Activated naive CD4-positive, alpha-beta T cell treated with anti-CD3 and anti-CD28 coated beads for 36 hours (primary cell): ENCODE measurements around the gene CSNK2A1. TPM values are rescaled to one million over a fixed set of nuclear protein-coding genes. Genes with fewer than 3 reads are reported as not detected.

ENCODE experiments used
- CTCF ChIA-PET: fragments of 350-600 bp; sonication (Branson Sonifier 250); formaldehyde crosslinking; loops from one replicate; lab custom pipeline; 2021; ENCODE audit warnings: antibody characterized with exemption; lab: Charles Lee
- DNase-seq: peaks from one replicate; pipeline ENCODE4 v3.0.0-alpha.2; 2020
- H3K27ac Mint-ChIP-seq: one replicate; pipeline ENCODE4 v1.8.0; 2021; ENCODE audit warnings: mild to moderate bottlenecking, mixed read lengths
- H3K27me3 Mint-ChIP-seq: one replicate; pipeline ENCODE4 v1.8.0; 2021; ENCODE audit warnings: low read depth, mixed read lengths
- H3K36me3 Mint-ChIP-seq: one replicate; pipeline ENCODE4 v1.8.0; 2021; ENCODE audit warnings: low read depth, mixed read lengths
- H3K4me1 Mint-ChIP-seq: one replicate; pipeline ENCODE4 v1.8.0; 2021; ENCODE audit warnings: low read depth, mixed read lengths
- H3K4me3 Mint-ChIP-seq: one replicate; pipeline ENCODE4 v1.8.0; 2021; ENCODE audit warnings: mild to moderate bottlenecking, moderate library complexity, mixed read lengths
- H3K9me3 Mint-ChIP-seq: one replicate; pipeline ENCODE4 v1.8.0; 2021; ENCODE audit warnings: mixed read lengths
- intact Hi-C: fragments of 100-400 bp; cut with micrococcal nuclease; formaldehyde crosslinking; loops from one replicate; pipeline ENCODE4 v1.15.1; 2023
- total RNA-seq, 2 experiments: library from RNA; stranded (reverse); gene quantifications; one replicate each; pipeline ENCODE4 v1.2.3, GENCODE V29; 2021

The CSNK2A1 gene
- total RNA-seq, 2 experiments from 2014 or later = 164 to 167 TPM

DNA sequence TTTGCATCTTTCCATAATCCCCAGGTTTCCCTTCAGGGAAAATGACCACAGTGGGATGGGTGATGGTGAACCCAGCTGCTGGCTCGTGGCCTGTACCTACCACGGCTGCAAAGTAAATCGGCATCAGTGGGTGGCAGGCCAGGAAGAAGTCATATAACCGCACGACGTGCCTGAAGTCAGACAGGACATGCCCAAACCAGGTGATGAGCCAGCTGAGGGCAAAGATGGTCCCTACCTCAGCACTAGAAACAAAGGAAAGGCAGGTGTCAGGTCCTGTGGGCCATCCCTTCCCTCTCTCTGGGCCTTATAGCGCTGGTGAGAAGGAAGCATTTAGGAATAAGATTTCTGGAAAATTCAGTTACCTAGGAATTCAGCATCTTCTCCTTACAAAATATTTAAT lies 103.4 kb downstream of the CSNK2A1 start:
- intact Hi-C loops = no loop called here
- Mint-ChIP-seq H3K9me3 (no peaks in the 10 kb centered on the region), H3K4me3 (no peak overlapping the region), H3K36me3 (peaks cover 66% of the 10 kb centered on the region), H3K27me3 (no peaks in the 10 kb centered on the region), H3K27ac (peak overlapping the region; percentile 91), H3K4me1 (peaks cover 42% of the 10 kb centered on the region)
- no peak for DNase-seq
- CTCF ChIA-PET = no interaction called here

DNA sequence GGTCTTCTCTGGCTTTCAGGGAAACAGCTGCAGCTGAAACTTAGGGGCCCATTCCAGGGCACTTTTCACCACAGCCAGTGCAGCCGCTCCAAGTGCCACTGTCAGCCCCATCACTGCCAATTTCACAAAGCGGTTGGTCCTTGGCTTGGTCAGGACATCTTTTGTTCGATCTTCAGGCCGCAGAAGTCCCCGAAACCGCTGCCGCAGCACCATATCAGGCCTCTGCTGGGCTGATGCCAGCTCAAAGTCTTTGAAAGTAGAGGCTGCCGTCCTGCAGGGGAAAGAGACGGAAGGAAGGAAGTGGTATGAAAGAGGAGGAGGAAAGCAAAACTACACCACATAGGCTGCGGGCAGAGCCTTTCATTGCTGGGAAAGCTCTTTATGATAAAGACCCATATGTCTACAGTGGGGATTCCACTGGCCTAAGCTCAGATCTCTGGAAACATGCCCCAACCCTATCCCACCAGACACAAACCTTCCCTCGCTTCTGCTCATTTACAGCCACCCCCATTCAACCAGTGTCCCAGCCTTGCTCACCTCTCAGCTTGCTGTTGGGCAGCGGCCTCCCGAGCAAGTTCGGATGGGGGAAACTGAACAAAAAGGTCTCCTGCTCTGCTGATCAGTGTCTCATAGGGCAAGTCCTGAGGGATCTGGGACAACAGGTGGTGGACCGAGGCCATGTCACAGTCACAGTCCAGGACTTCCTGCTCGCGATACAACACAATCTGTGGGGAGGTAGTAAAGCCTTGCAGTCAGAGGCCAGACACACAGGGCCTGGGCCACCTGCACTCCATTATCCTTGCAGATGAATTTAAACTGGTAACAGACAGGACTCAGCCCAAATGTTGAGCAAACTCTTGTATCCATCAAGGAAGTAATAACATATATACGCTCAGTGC lies 104.8 kb downstream of the CSNK2A1 start:
- no peaks in the 10 kb centered on the region for H3K27me3 Mint-ChIP-seq
- H3K36me3 Mint-ChIP-seq = peaks cover 72% of the 10 kb centered on the region
- H3K4me3 Mint-ChIP-seq = peak overlapping the region; percentile 74
- CTCF ChIA-PET = interaction anchor here (0.6 to 3.0 kb wide), 3 partner anchors 25 to 84 kb away, joined by 3 to 9 read pairs (median 3); no protein-coding TSS in a partner anchor
- intact Hi-C loops = loop anchor here (1.0 to 2.0 kb wide), 2 partner anchors 23 to 40 kb away; partner anchors contain the start of gene TBC1D20
- DNase-seq = peak; percentile 79
- H3K9me3 Mint-ChIP-seq = no peaks in the 10 kb centered on the region
- H3K4me1 Mint-ChIP-seq = peaks cover 55% of the 10 kb centered on the region
- H3K27ac Mint-ChIP-seq = peak overlapping the region; percentile 91

DNA sequence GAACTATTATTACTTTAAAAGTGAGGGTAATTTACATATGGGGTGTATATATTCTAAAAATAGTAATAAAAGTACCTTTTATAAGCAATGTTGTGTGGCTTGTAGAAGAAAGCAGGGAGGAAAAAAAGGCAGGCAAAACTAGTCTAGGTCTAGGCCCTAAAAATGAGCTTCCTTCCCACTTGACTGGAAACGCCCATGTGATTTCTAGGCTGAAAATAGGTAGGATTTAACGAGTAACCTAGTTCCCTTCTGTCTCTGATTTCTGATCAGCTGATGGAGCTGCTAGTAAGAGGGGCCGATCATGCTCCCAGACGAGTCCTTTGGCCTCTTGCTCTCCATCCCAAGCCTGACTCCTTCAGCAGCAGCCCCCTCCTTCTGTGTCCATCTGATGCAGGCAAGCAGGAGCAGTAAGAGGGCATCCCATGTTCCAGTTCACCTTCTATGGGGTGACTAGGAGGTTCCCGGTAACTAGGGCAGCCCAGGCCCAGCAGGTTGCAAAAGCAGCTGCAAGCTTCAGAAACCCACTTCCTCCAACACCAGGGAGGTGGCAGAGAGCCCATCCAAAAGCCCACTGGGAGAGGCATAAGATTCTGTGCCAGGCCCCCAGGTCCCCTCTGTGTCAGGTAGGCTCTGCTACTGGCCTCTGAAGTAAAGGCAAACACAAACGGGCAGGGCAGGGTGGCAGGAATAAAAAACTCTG lies 105.7 kb downstream of the CSNK2A1 start:
- Mint-ChIP-seq H3K27me3 (no peaks in the 10 kb centered on the region), H3K36me3 (peaks cover 75% of the 10 kb centered on the region), H3K9me3 (no peaks in the 10 kb centered on the region), H3K4me1 (peaks cover 64% of the 10 kb centered on the region), H3K27ac (peak overlapping the region; percentile 91), H3K4me3 (peak overlapping the region; percentile 74)
- DNase-seq = no peak
- CTCF ChIA-PET = interaction anchor here (0.6 to 3.0 kb wide), 3 partner anchors 13 to 83 kb away, joined by 3 to 9 read pairs (median 4); no protein-coding TSS in a partner anchor
- intact Hi-C loops = loop anchor here (1.0 to 2.0 kb wide), 2 partner anchors 24 to 41 kb away; partner anchors contain the start of gene TBC1D20

DNA sequence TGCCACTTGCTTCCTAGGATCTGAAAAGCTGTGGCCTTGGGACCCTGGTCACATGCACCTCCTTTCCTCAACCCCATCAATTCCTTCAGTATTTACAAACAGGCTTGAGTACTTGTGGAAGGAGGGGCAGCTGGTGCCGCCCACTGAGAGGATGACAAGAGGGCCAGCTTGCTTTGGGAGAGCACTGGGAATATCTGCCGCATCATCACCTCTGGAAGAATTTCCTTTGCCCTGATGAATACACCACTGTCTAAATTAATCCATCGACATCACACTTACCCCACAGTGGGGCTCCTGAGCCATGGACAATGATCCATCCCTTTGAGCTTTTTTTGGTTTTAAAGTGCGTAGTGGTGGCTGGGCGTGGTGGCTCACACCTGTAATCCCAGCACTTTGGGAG lies 107.1 kb downstream of the CSNK2A1 start:
- DNase-seq = no peak
- H3K27ac Mint-ChIP-seq = no peak overlapping the region
- H3K4me3 Mint-ChIP-seq = no peak overlapping the region
- no peaks in the 10 kb centered on the region for H3K27me3 Mint-ChIP-seq
- intact Hi-C loops = no loop called here
- H3K4me1 Mint-ChIP-seq = peaks cover 74% of the 10 kb centered on the region
- CTCF ChIA-PET = interaction anchor here (1.1 to 3.0 kb wide), 2 partner anchors 42 to 82 kb away, joined by 3 to 9 read pairs; no protein-coding TSS in a partner anchor
- peaks cover 68% of the 10 kb centered on the region for H3K36me3 Mint-ChIP-seq
- no peaks in the 10 kb centered on the region for H3K9me3 Mint-ChIP-seq

DNA sequence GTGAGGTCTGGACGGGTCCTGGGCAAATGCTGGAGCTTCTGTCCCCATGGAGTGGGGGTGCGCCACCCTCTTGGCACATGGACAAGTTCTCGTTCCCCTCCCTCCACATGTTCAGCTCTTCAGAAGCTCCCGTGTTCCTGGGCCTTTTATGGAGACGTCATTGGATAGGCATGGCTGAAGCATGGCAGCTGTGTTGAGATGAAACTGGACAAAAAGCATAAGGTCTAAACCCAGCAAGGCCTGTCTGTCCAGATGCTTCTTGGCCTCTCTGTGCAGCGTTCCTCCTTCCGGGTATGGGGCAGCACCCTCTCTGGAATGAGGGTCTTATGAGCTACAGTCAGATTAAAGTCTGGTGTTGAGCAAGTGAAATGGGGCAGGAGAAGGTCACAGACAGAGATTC lies 108.0 kb downstream of the CSNK2A1 start:
- peaks cover 65% of the 10 kb centered on the region for H3K36me3 Mint-ChIP-seq
- H3K4me1 Mint-ChIP-seq = peaks cover 79% of the 10 kb centered on the region
- no peak for DNase-seq
- CTCF ChIA-PET = interaction anchor here (0.6 to 0.9 kb wide), 3 partner anchors 41 to 216 kb away, joined by 3 to 5 read pairs (median 3); no protein-coding TSS in a partner anchor
- H3K4me3 Mint-ChIP-seq = no peak overlapping the region
- no peaks in the 10 kb centered on the region for H3K27me3 Mint-ChIP-seq
- no peak overlapping the region for H3K27ac Mint-ChIP-seq
- intact Hi-C loops = no loop called here
- no peaks in the 10 kb centered on the region for H3K9me3 Mint-ChIP-seq

DNA sequence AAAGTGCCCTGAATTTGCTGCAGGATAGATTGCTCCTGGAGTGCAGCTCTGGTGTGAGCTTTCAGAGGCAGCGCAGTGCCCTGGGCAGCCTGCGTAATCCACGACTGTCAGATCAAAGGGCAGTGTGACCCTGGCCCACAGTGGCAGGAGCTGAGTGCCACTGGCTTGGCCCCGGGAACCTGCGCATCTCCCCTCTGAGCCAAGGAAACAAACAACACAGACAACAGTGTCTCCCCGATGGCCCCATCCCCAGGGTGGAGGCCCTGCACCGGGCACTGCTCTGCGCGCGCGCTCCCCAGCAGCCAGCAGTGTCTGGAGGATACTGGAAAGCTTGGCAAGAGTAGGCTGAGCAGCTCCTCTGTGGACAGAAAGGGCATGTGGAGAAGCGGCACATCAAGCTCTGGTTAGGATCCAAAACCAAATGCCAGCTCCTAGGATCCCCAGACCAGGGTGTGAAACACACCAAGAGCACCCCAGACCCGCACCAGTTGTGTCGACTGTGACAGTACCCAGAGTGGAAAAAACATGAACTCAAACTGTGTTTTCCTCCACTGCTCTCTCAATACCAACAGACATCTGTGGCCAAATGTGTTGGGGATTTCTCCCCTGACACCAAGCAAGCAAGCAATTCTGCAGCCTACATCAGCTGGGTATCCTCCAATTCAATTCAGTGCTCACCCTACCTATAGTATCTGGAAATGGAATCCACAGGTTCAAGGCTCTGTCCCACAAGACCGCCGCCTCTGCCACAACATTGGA lies 108.8 kb downstream of the CSNK2A1 start:
- Mint-ChIP-seq H3K9me3 (no peaks in the 10 kb centered on the region), H3K27ac (peak overlapping the region; percentile 97), H3K36me3 (peaks cover 59% of the 10 kb centered on the region), H3K4me3 (no peak overlapping the region), H3K27me3 (no peaks in the 10 kb centered on the region), H3K4me1 (peaks cover 73% of the 10 kb centered on the region)
- intact Hi-C loops = no loop called here
- DNase-seq = no peak
- CTCF ChIA-PET = interaction anchor here (0.6 to 0.9 kb wide), 3 partner anchors 41 to 216 kb away, joined by 3 to 5 read pairs (median 3); no protein-coding TSS in a partner anchor

DNA sequence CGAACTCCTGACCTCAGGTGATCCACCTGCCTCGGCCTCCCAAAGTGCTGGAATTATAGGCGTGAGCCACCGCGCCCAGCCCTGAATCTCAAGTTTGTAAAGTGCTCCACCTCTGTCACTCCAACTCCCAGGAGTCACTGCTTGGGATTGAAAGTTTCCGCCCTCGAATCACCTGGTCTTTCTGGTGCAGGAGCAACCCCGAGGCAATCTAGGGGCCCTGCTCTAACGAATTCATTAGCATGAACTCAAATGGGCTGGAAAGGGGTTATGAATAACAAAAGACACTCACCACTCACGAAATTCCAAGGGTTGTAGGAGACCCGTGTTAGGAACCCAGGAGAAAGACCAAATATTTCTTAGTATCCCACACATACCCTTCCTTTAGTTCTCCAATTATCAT lies 109.4 kb downstream of the CSNK2A1 start:
- no peak overlapping the region for H3K4me3 Mint-ChIP-seq
- peak overlapping the region; percentile 97 for H3K27ac Mint-ChIP-seq
- no peaks in the 10 kb centered on the region for H3K27me3 Mint-ChIP-seq
- CTCF ChIA-PET = interaction anchor here (1.4 kb wide), 1 partner anchor 27 kb away, joined by 5 read pairs; no protein-coding TSS in a partner anchor
- H3K9me3 Mint-ChIP-seq = no peaks in the 10 kb centered on the region
- H3K4me1 Mint-ChIP-seq = peaks cover 67% of the 10 kb centered on the region
- peaks cover 55% of the 10 kb centered on the region for H3K36me3 Mint-ChIP-seq
- intact Hi-C loops = no loop called here
- DNase-seq = no peak

DNA sequence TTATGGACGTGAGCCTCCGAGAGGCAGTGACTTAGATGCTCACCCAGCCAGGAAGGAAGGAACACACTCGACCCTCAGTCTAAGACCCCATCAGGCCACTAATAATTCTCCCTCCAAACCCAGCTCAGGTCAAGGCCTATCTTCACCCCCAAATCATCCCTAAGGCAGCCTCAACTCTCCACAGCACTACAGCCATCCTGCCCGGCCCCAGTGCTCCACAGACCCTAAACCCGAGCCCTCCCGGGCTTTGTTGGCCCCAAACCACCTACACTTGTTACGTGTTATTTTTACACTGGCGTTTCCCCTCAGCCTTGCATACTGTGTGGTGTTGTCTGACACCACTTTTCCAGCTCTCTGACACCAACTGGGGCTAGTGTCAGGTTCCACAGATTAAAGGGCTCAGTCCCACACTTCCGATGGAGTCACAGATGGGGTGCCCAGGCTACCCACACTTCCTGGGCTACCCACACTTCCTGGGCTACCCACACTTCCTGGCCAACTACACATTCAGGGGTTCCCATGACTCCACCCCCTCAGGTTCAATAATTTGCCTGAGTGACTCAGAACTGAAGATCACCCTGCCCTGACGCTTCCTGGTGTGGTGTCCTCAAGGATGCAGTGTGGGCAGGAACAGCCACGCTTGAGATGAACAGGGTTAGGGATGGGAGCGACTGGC lies 110.2 kb downstream of the CSNK2A1 start:
- Mint-ChIP-seq H3K4me1 (peaks cover 59% of the 10 kb centered on the region), H3K27me3 (no peaks in the 10 kb centered on the region), H3K36me3 (peaks cover 50% of the 10 kb centered on the region), H3K27ac (peak overlapping the region; percentile 97), H3K9me3 (no peaks in the 10 kb centered on the region), H3K4me3 (peak overlapping the region; percentile 55)
- intact Hi-C loops = loop anchor here (1.0 kb wide), 2 partner anchors 26 to 110 kb away; partner anchors contain the start of gene CSNK2A1
- DNase-seq = peak; percentile 80
- CTCF ChIA-PET = interaction anchor here (1.4 to 3.0 kb wide), 3 partner anchors 26 to 81 kb away, joined by 3 to 15 read pairs (median 5); no protein-coding TSS in a partner anchor

DNA sequence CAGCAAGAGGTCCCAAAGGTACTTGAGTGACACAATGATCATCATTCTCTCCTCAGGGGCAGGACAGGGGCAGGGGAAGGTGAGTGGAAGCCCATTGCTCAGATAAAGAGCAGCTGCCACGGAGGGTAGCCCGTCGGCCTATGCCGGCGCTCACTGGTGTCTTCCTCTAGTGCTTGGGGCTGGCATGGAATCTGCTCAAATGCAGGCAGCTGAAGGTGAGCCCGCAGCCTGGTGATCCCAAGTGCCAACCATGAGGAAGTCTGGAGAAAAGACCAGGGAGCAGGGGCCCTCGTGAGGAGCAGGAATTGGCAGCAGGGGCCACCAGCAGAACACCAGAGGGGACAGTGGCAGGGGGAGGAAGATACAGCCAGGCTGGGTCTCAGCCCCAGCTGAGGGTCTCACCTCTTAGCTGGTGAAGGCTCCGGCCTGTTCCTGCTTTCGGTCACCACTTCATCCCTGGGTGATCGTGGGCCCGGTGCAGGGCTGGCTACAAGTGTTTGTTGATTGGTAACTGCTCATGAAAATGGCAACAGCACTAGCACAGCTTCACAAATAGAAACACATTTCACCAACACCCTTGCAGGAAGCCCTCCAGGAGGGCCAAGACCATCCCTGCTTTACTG lies 110.8 kb downstream of the CSNK2A1 start:
- Mint-ChIP-seq H3K4me3 (peak overlapping the region; percentile 55), H3K36me3 (peaks cover 49% of the 10 kb centered on the region), H3K27me3 (no peaks in the 10 kb centered on the region), H3K4me1 (peaks cover 53% of the 10 kb centered on the region), H3K9me3 (no peaks in the 10 kb centered on the region), H3K27ac (peak overlapping the region; percentile 97)
- intact Hi-C loops = loop anchor here (1.0 kb wide), 2 partner anchors 25 to 111 kb away; partner anchors contain the start of gene CSNK2A1
- CTCF ChIA-PET = interaction anchor here (1.4 to 3.0 kb wide), 5 partner anchors 25 to 80 kb away, joined by 3 to 15 read pairs (median 5); no protein-coding TSS in a partner anchor
- DNase-seq = no peak

DNA sequence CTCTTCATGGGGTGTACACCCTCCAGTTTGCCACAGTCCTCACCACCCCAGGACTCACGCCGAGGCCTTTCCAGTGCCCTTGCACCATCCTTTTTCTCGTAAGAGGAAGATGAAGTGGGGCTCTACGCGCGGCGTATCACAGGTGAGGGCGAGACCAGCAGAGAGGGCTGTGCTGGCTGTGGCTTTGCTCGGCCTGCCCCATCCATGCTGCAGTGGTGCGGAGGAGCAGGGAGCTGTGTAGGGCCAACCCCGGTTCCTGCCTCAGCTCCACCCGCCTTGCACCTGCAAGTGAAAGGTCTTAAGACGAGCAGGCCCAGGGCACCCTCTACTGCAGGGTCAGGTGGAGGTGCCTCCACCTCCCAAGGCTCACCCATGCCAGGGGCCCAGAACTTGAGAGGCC lies 111.4 kb downstream of the CSNK2A1 start:
- Mint-ChIP-seq H3K27me3 (no peaks in the 10 kb centered on the region), H3K4me1 (peaks cover 52% of the 10 kb centered on the region), H3K4me3 (no peak overlapping the region), H3K36me3 (peaks cover 51% of the 10 kb centered on the region), H3K27ac (peak overlapping the region; percentile 97), H3K9me3 (no peaks in the 10 kb centered on the region)
- CTCF ChIA-PET = interaction anchor here (0.7 to 3.0 kb wide), 8 partner anchors 25 to 80 kb away, joined by 3 to 15 read pairs (median 4); no protein-coding TSS in a partner anchor
- intact Hi-C loops = no loop called here
- DNase-seq = no peak
